Measurements from ENCODE around the gene PPM1L. TPM values are rescaled to one million over a fixed set of nuclear protein-coding genes. Genes with fewer than 3 reads are reported as not detected.

Gene PPM1L
- total RNA-seq, 4 donors from 2014 or later: 3.2 to 27.9 (median 16.4) TPM

GRCh38 chr3:160876643-160877042 lies 120.6 kb downstream of the PPM1L start:
- H3K4me1 ChIP-seq: no peaks in the 10 kb centered on the region
- no peaks in the 10 kb centered on the region for H3K36me3 ChIP-seq
- no peak for DNase-seq
- intact Hi-C loops (cut with DNase I; ENCODE audit: low total_unique reads): no loop called here
- H3K27ac ChIP-seq: no peak overlapping the region
- H3K4me3 ChIP-seq: no peak overlapping the region
- no peaks in the 10 kb centered on the region for H3K9me3 ChIP-seq
- TF ChIP-seq CTCF (IDR thresholded peaks at IDR 0.05) (no peak), POLR2A (IDR thresholded peaks at IDR 0.05) (no peak)
- H3K27me3 ChIP-seq: no peaks in the 10 kb centered on the region

GRCh38 chr3:160879859-160880258 lies 123.8 kb downstream of the PPM1L start:
- H3K36me3 ChIP-seq: no peaks in the 10 kb centered on the region
- intact Hi-C loops (cut with DNase I; ENCODE audit: low total_unique reads): no loop called here
- no peak overlapping the region for H3K4me3 ChIP-seq
- H3K4me1 ChIP-seq: no peaks in the 10 kb centered on the region
- no peak overlapping the region for H3K27ac ChIP-seq
- no peak for TF ChIP-seq POLR2A (IDR thresholded peaks at IDR 0.05)
- TF ChIP-seq CTCF (IDR thresholded peaks at IDR 0.05): no peak
- no peak for DNase-seq
- no peaks in the 10 kb centered on the region for H3K9me3 ChIP-seq
- no peaks in the 10 kb centered on the region for H3K27me3 ChIP-seq

- H3K4me1 ChIP-seq: no peaks in the 10 kb centered on the region
- H3K9me3 ChIP-seq: no peaks in the 10 kb centered on the region
- no peaks in the 10 kb centered on the region for H3K36me3 ChIP-seq
- H3K27me3 ChIP-seq: no peaks in the 10 kb centered on the region
- intact Hi-C loops (cut with DNase I; ENCODE audit: low total_unique reads): no loop called here
- no peak overlapping the region for H3K27ac ChIP-seq
- H3K4me3 ChIP-seq: no peak overlapping the region
- DNase-seq: no peak
- TF ChIP-seq CTCF (IDR thresholded peaks at IDR 0.05): no peak
- TF ChIP-seq POLR2A (IDR thresholded peaks at IDR 0.05): no peak
These were observed 127.3 kb downstream of the PPM1L start for GRCh38 chr3:160883373-160883772.

- intact Hi-C loops (cut with DNase I; ENCODE audit: low total_unique reads): no loop called here
- TF ChIP-seq POLR2A (IDR thresholded peaks at IDR 0.05) (no peak), CTCF (IDR thresholded peaks at IDR 0.05) (no peak)
- no peaks in the 10 kb centered on the region for H3K27me3 ChIP-seq
- H3K27ac ChIP-seq: no peak overlapping the region
- H3K4me1 ChIP-seq: no peaks in the 10 kb centered on the region
- H3K36me3 ChIP-seq: no peaks in the 10 kb centered on the region
- H3K4me3 ChIP-seq: no peak overlapping the region
- no peaks in the 10 kb centered on the region for H3K9me3 ChIP-seq
- DNase-seq: peak; percentile 22 to 74
These were observed 129.8 kb downstream of the PPM1L start for GRCh38 chr3:160885791-160886286.

- Histone ChIP-seq H3K4me1 (no peaks in the 10 kb centered on the region), H3K9me3 (no peaks in the 10 kb centered on the region), H3K27me3 (no peaks in the 10 kb centered on the region), H3K27ac (no peak overlapping the region), H3K4me3 (no peak overlapping the region), H3K36me3 (no peaks in the 10 kb centered on the region)
- no peak for TF ChIP-seq CTCF (IDR thresholded peaks at IDR 0.05)
- TF ChIP-seq POLR2A (IDR thresholded peaks at IDR 0.05): no peak
- DNase-seq: no peak
- intact Hi-C loops (cut with DNase I; ENCODE audit: low total_unique reads): no loop called here
These were observed 130.4 kb downstream of the PPM1L start for GRCh38 chr3:160886421-160886820.
